ENCODE results near the gene GOT1.

The GOT1 gene

DNA sequence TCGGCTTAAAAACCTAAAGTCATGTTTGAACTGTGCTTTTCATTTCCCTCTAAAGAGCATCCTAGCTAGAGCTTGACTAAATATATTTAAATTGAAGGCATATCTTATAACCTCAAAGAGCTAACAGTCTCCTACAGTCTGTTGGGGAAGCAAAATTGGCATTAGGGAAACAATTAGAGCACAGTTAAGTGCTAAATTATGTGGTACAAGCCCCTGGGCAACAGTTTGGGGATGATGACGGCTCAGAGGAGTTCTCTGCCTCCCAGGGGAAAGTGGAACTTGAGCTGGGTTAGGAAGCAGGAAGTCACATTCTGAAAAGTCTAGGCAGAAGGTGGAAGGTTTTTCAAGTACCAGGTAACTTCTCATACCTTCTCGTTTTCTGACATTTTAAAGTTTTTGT lies 18.6 kb upstream of the GOT1 start:
- Mint-ChIP-seq H3K27me3 (peaks cover 44% of the 10 kb centered on the region), H3K27ac (no peak overlapping the region), H3K4me1 (ENCODE audit: low read depth) (no peaks in the 10 kb centered on the region), H3K4me3 (no peak overlapping the region), H3K9me3 (no peaks in the 10 kb centered on the region), H3K36me3 (ENCODE audit: low read depth) (no peaks in the 10 kb centered on the region)

- Mint-ChIP-seq H3K4me3 (no peak overlapping the region), H3K27ac (no peak overlapping the region)
Observed at GRCh38 chr10:99444383-99445045, 14.1 kb upstream of the GOT1 start.

GRCh38 chr10:99443500-99443899 lies 13.1 kb upstream of the GOT1 start:
- Mint-ChIP-seq H3K36me3 (ENCODE audit: low read depth) (no peaks in the 10 kb centered on the region), H3K4me3 (no peak overlapping the region), H3K9me3 (no peaks in the 10 kb centered on the region), H3K4me1 (ENCODE audit: low read depth) (no peaks in the 10 kb centered on the region), H3K27ac (no peak overlapping the region), H3K27me3 (peaks cover 4% of the 10 kb centered on the region)

More at GRCh38 chr10:99444383-99445045, 14.1 kb upstream of the GOT1 start:
- H3K36me3 Mint-ChIP-seq (ENCODE audit: low read depth): no peaks in the 10 kb centered on the region
- H3K4me1 Mint-ChIP-seq (ENCODE audit: low read depth): no peaks in the 10 kb centered on the region
- H3K27me3 Mint-ChIP-seq: peaks cover 10% of the 10 kb centered on the region
- no peaks in the 10 kb centered on the region for H3K9me3 Mint-ChIP-seq

- H3K9me3 Mint-ChIP-seq: no peaks in the 10 kb centered on the region
- peaks cover 4% of the 10 kb centered on the region for H3K27me3 Mint-ChIP-seq
- no peaks in the 10 kb centered on the region for H3K36me3 Mint-ChIP-seq (ENCODE audit: low read depth)
- H3K4me1 Mint-ChIP-seq (ENCODE audit: low read depth): no peaks in the 10 kb centered on the region
- H3K4me3 Mint-ChIP-seq: no peak overlapping the region
- H3K27ac Mint-ChIP-seq: no peak overlapping the region
Observed at GRCh38 chr10:99442394-99442793, 12.0 kb upstream of the GOT1 start.

DNA sequence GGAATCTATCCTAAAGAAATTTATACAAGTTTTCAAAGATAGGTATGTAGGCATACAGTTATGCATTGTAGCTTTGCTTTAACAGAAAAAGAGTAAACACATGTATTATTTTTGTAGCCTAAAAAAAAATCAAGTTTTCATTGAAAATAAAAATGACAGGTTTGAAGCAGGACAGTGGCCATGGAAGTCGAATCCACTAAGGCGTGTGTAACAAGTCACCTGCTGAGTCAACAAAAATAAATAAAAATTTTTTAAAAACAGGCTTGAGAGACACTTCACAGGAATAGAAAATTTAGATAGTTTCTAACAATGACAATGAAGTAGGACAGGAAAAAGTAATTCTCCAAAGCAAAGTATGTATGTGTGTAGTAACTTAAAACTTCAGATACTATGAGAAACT lies 8.5 kb upstream of the GOT1 start:
- no peak overlapping the region for H3K27ac Mint-ChIP-seq
- H3K4me1 Mint-ChIP-seq (ENCODE audit: low read depth): peaks cover 9% of the 10 kb centered on the region
- H3K36me3 Mint-ChIP-seq (ENCODE audit: low read depth): peaks cover 5% of the 10 kb centered on the region
- H3K4me3 Mint-ChIP-seq: no peak overlapping the region
- H3K27me3 Mint-ChIP-seq: no peaks in the 10 kb centered on the region
- H3K9me3 Mint-ChIP-seq: no peaks in the 10 kb centered on the region

DNA sequence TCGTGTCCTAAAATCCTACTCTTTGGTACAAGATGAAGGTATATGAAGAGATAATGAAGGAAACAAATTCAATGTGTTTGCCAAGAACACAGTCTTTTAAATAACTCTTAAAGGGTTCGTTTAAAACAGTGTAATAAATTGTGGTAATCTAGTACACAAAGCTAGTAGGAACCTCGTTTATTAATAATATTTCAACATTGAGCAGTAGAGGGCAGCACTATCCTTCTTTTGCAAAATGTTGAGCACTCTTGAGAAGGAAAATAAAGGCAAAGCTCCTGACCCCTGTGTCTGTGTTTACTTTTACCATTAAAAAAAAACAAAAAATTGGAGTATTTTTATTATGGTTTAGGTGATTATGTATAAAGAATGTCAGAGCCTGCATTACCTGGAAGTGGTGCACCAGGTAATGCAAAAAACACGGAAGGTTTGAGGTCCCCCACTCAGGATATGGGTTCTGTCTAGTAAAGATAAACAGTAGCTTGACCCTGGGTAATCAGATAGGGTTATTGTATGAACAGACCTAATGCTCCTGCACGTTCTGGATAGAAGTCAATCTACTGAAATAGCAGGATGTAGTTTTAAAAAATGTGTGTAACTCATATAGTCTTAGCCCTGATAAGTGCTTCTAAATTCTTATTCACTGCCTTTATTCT lies 5.7 kb upstream of the GOT1 start:
- Mint-ChIP-seq H3K4me1 (ENCODE audit: low read depth) (peaks cover 22% of the 10 kb centered on the region), H3K9me3 (no peaks in the 10 kb centered on the region), H3K27ac (no peak overlapping the region), H3K27me3 (no peaks in the 10 kb centered on the region), H3K4me3 (no peak overlapping the region), H3K36me3 (ENCODE audit: low read depth) (peaks cover 8% of the 10 kb centered on the region)

GRCh38 chr10:99433378-99434020 lies 3.1 kb upstream of the GOT1 start:
- no peaks in the 10 kb centered on the region for H3K9me3 Mint-ChIP-seq

GRCh38 chr10:99432881-99433280 lies 2.5 kb upstream of the GOT1 start:
- Mint-ChIP-seq H3K36me3 (ENCODE audit: low read depth) (peaks cover 8% of the 10 kb centered on the region), H3K4me3 (no peak overlapping the region), H3K4me1 (ENCODE audit: low read depth) (peaks cover 41% of the 10 kb centered on the region), H3K9me3 (no peaks in the 10 kb centered on the region), H3K27me3 (no peaks in the 10 kb centered on the region), H3K27ac (no peak overlapping the region)

More at GRCh38 chr10:99433378-99434020, 3.1 kb upstream of the GOT1 start:
- H3K4me1 Mint-ChIP-seq (ENCODE audit: low read depth): peaks cover 37% of the 10 kb centered on the region
- peaks cover 8% of the 10 kb centered on the region for H3K36me3 Mint-ChIP-seq (ENCODE audit: low read depth)
- H3K4me3 Mint-ChIP-seq: no peak overlapping the region
- H3K27ac Mint-ChIP-seq: no peak overlapping the region
- H3K27me3 Mint-ChIP-seq: no peaks in the 10 kb centered on the region

DNA sequence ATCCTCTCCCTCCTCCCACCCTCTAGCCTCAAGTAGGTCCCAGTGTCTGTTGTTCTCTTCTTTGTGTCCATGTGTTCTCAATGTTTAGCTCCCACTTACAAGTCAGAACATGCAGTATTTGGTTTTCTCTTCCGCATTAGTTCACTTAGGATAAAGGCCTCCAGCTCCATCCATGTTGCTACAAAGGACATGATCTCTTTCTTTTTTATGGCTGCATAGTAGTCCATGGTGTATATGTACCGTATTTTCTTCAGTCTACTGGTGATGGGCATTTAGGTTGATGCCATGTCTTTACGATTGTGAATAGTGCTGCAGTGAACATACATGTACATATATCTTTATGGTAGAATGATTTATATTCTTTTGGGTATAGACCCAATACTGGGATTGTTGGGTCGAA lies 1.6 kb upstream of the GOT1 start:
- Mint-ChIP-seq H3K4me1 (ENCODE audit: low read depth) (peaks cover 44% of the 10 kb centered on the region), H3K9me3 (no peaks in the 10 kb centered on the region), H3K27ac (peak overlapping the region; percentile 77), H3K27me3 (no peaks in the 10 kb centered on the region), H3K4me3 (peak overlapping the region; percentile 100), H3K36me3 (ENCODE audit: low read depth) (peaks cover 8% of the 10 kb centered on the region)

GRCh38 chr10:99431190-99431760 lies 851 bp upstream of the GOT1 start:
- Mint-ChIP-seq H3K27ac (peak overlapping the region; percentile 100), H3K4me3 (peak overlapping the region; percentile 100), H3K9me3 (no peaks in the 10 kb centered on the region), H3K36me3 (ENCODE audit: low read depth) (peaks cover 8% of the 10 kb centered on the region), H3K27me3 (no peaks in the 10 kb centered on the region), H3K4me1 (ENCODE audit: low read depth) (peaks cover 44% of the 10 kb centered on the region)

DNA sequence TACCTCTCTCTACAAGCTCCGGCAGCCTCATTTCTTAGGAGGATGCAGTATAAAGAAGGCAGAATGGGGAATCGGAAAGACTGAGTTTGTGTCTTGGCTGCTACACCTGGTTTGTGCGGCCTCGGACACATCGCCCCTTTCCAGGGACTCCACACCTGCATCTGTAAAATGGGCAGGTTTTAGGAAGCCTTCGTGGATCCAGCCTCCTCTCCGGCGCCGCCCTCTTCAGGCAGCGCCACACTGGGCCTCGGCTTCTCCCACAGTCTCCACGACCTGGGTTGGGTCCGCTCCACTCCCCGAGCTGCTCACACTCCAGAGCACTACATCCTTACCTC lies 341 bp downstream of the GOT1 start:
- Mint-ChIP-seq H3K4me3 (peak overlapping the region; percentile 100), H3K27ac (peak overlapping the region; percentile 100), H3K27me3 (no peaks in the 10 kb centered on the region), H3K4me1 (ENCODE audit: low read depth) (peaks cover 39% of the 10 kb centered on the region), H3K9me3 (no peaks in the 10 kb centered on the region), H3K36me3 (ENCODE audit: low read depth) (peaks cover 16% of the 10 kb centered on the region)

- H3K27ac Mint-ChIP-seq: peak overlapping the region; percentile 100
- H3K36me3 Mint-ChIP-seq (ENCODE audit: low read depth): peaks cover 20% of the 10 kb centered on the region
Observed at GRCh38 chr10:99429517-99430095, 818 bp downstream of the GOT1 start.

GRCh38 chr10:99427566-99428190 lies 2.7 kb downstream of the GOT1 start:
- Mint-ChIP-seq H3K27me3 (no peaks in the 10 kb centered on the region), H3K4me1 (ENCODE audit: low read depth) (peaks cover 34% of the 10 kb centered on the region), H3K36me3 (ENCODE audit: low read depth) (peaks cover 23% of the 10 kb centered on the region), H3K4me3 (no peak overlapping the region), H3K9me3 (no peaks in the 10 kb centered on the region), H3K27ac (no peak overlapping the region)

More at GRCh38 chr10:99429517-99430095, 818 bp downstream of the GOT1 start:
- peak overlapping the region; percentile 100 for H3K4me3 Mint-ChIP-seq
- no peaks in the 10 kb centered on the region for H3K27me3 Mint-ChIP-seq
- peaks cover 38% of the 10 kb centered on the region for H3K4me1 Mint-ChIP-seq (ENCODE audit: low read depth)
- no peaks in the 10 kb centered on the region for H3K9me3 Mint-ChIP-seq

- no peak overlapping the region for H3K27ac Mint-ChIP-seq
- peaks cover 30% of the 10 kb centered on the region for H3K36me3 Mint-ChIP-seq (ENCODE audit: low read depth)
- H3K4me3 Mint-ChIP-seq: no peak overlapping the region
- peaks cover 25% of the 10 kb centered on the region for H3K4me1 Mint-ChIP-seq (ENCODE audit: low read depth)
- no peaks in the 10 kb centered on the region for H3K9me3 Mint-ChIP-seq
- no peaks in the 10 kb centered on the region for H3K27me3 Mint-ChIP-seq
Observed at GRCh38 chr10:99426689-99427088, 3.7 kb downstream of the GOT1 start.
